IMR-90 (cell line): Measurements from ENCODE around the gene PSME3. TPM values are rescaled to one million over a fixed set of nuclear protein-coding genes. Genes with fewer than 3 reads are reported as not detected.

Experiments used
- ATAC-seq: fragments of 200-7000 bp; cut with Tn5 transposase; 2 replicates; pipeline ENCODE4 v1.9.1; 2020; ENCODE audit warnings: low read depth, mild to moderate bottlenecking, moderate library complexity
- BruUV-seq: library from RNA; stranded (reverse); fragments of 400-500 nt; replicated peaks from 2 replicates; lab custom pipeline; 2021; lab: Mats Ljungman, UMichigan
- CTCF ChIA-PET: fragments of 300-600 bp; formaldehyde crosslinking; extraction: SDS; loops from one replicate; lab custom pipeline; 2021; ENCODE audit warnings: antibody characterized with exemption; lab: Yijun Ruan, JAX
- POLR2A ChIA-PET: fragments of 300-600 bp; sonication (Branson Sonifier 250); formaldehyde crosslinking; loops from one replicate; lab custom pipeline; 2022; ENCODE audit warnings: antibody characterized with exemption; ENCODE audit not compliant: unreplicated experiment; lab: Charles Lee
- DNase-seq: peaks from one replicate; pipeline ENCODE4 v3.0.0; 2013
- H2AFZ ChIP-seq: replicated peaks from 2 replicates; pipeline ENCODE3; 2013; ENCODE audit warnings: low read length, mild to moderate bottlenecking; ENCODE audit not compliant: poor library complexity
- H2AK5ac ChIP-seq: 2 replicates; pipeline ENCODE4 v1.6.1; 2013; ENCODE audit warnings: low read depth, low read length, inconsistent platforms
- H2AK9ac ChIP-seq: replicated peaks from 2 replicates; pipeline ENCODE3; 2013; ENCODE audit warnings: mild to moderate bottlenecking, low read depth, low read length, moderate library complexity; ENCODE audit not compliant: poor library complexity
- H2BK120ac ChIP-seq: 2 replicates; pipeline ENCODE4 v1.6.1; 2013; ENCODE audit warnings: low read depth, low read length, inconsistent platforms
- H2BK15ac ChIP-seq: 3 replicates; pipeline ENCODE4 v1.6.1; 2013; ENCODE audit warnings: low read depth, low read length, inconsistent platforms
- H2BK20ac ChIP-seq: 2 replicates; pipeline ENCODE4 v1.6.1; 2013; ENCODE audit warnings: low read depth, mild to moderate bottlenecking, inconsistent platforms, low read length, moderate library complexity
- H2BK5ac ChIP-seq: 2 replicates; pipeline ENCODE4 v1.6.1; 2013; ENCODE audit warnings: mild to moderate bottlenecking, low read depth, low read length, inconsistent platforms; ENCODE audit not compliant: poor library complexity, severe bottlenecking
- H3K14ac ChIP-seq: replicated peaks from 2 replicates; pipeline ENCODE4 v1.6.1; 2013; ENCODE audit warnings: low read depth, low read length, inconsistent platforms
- H3K18ac ChIP-seq: 2 replicates; pipeline ENCODE4 v1.6.1; 2013; ENCODE audit warnings: low read depth, low read length, control low read depth
- H3K23ac ChIP-seq: 2 replicates; pipeline ENCODE4 v1.6.1; 2013; ENCODE audit warnings: low read depth, low read length, inconsistent platforms
- H3K27ac ChIP-seq: 2 replicates; pipeline ENCODE4 v1.5.1; 2013; ENCODE audit warnings: mild to moderate bottlenecking, control low read depth, low read length; ENCODE audit not compliant: insufficient read depth
- H3K27me3 ChIP-seq: 2 replicates; pipeline ENCODE4 v1.6.1; 2013; ENCODE audit warnings: low read length; ENCODE audit not compliant: control insufficient read depth, insufficient read depth
- H3K36me3 ChIP-seq: 2 replicates; pipeline ENCODE4 v1.6.1; 2013; ENCODE audit warnings: low read length, mixed read lengths; ENCODE audit not compliant: control insufficient read depth, insufficient read depth
- H3K4ac ChIP-seq: 2 replicates; pipeline ENCODE4 v1.6.1; 2013; ENCODE audit warnings: low read depth, low read length, inconsistent platforms
- H3K4me1 ChIP-seq: 2 replicates; pipeline ENCODE4 v1.6.1; 2013; ENCODE audit warnings: low read length, mixed read lengths; ENCODE audit not compliant: control insufficient read depth, insufficient read depth
- H3K4me2 ChIP-seq: 2 replicates; pipeline ENCODE4 v1.6.1; 2013; ENCODE audit warnings: low read depth, mild to moderate bottlenecking, control low read depth, low read length, moderate library complexity
- H3K4me3 ChIP-seq: 2 replicates; pipeline ENCODE4 v1.5.1; 2013; ENCODE audit warnings: low read depth, mild to moderate bottlenecking, control low read depth, low read length, moderate library complexity; ENCODE audit not compliant: insufficient read depth
- H3K56ac ChIP-seq: 2 replicates; pipeline ENCODE4 v1.6.1; 2013; ENCODE audit warnings: low read length, inconsistent platforms; ENCODE audit not compliant: insufficient read depth; ENCODE audit errors: extremely low read depth
- H3K79me1 ChIP-seq, 2 experiments: 2 replicates each; pipeline ENCODE4 v1.6.1; 2013; ENCODE audit warnings: low read length in 2 of 2, inconsistent platforms in 1 of 2, low read depth in 1 of 2
- H3K9ac ChIP-seq: 2 replicates; pipeline ENCODE4 v1.6.1; 2013; ENCODE audit warnings: low read depth, low read length, control low read depth
- H3K9me1 ChIP-seq: 2 replicates; pipeline ENCODE4 v1.6.1; 2013; ENCODE audit warnings: low read length, inconsistent platforms; ENCODE audit not compliant: insufficient read depth
- H3K9me3 ChIP-seq: 2 replicates; pipeline ENCODE4 v1.6.1; 2013; ENCODE audit warnings: low read length; ENCODE audit not compliant: control insufficient read depth, insufficient read depth
- H4K20me1 ChIP-seq: 2 replicates; pipeline ENCODE4 v1.6.1; 2013; ENCODE audit warnings: low read length, inconsistent platforms; ENCODE audit not compliant: insufficient read depth
- H4K5ac ChIP-seq: 2 replicates; pipeline ENCODE4 v1.6.1; 2013; ENCODE audit warnings: mild to moderate bottlenecking, low read depth, low read length, control low read depth
- H4K8ac ChIP-seq, 2 experiments: 2 replicates each; pipeline ENCODE4 v1.6.1; 2013; ENCODE audit warnings: low read depth in 2 of 2, low read length in 2 of 2, control low read depth in 1 of 2, inconsistent platforms in 1 of 2
- H4K91ac ChIP-seq: 2 replicates; pipeline ENCODE4 v1.6.1; 2013; ENCODE audit warnings: low read depth, low read length, inconsistent platforms; ENCODE audit not compliant: insufficient read depth
- BHLHE40 ChIP-seq: fragments of 150-350 bp; IDR thresholded peaks from 2 replicates; pipeline ENCODE4 v1.6.1; 2016; ENCODE audit warnings: mild to moderate bottlenecking, low read depth, low read length
- CHD1 ChIP-seq: IDR thresholded peaks from 2 replicates; pipeline ENCODE4 v1.6.1; 2012; ENCODE audit warnings: low read depth, low read length, improper control_type of control experiment
- CTCF ChIP-seq: conservative IDR thresholded peaks from 2 replicates; pipeline ENCODE4 v1.5.1; 2012; ENCODE audit warnings: mild to moderate bottlenecking, low read depth, low read length, improper control_type of control experiment
- ELK1 ChIP-seq: fragments of 150-350 bp; IDR thresholded peaks from 2 replicates; pipeline ENCODE4 v1.6.1; 2016; ENCODE audit warnings: low read depth, mild to moderate bottlenecking, low read length, moderate library complexity, borderline replicate concordance
- FOS ChIP-seq: fragments of 150-350 bp; IDR thresholded peaks from 2 replicates; pipeline ENCODE4 v1.6.1; 2016; ENCODE audit warnings: low read depth, low read length
- MAFK ChIP-seq: IDR thresholded peaks from 2 replicates; pipeline ENCODE4 v1.6.1; 2012; ENCODE audit warnings: low read depth, low read length, improper control_type of control experiment
- RAD21 ChIP-seq: IDR thresholded peaks from 2 replicates; pipeline ENCODE4 v1.6.1; 2012; ENCODE audit warnings: low read length, improper control_type of control experiment
- RFX5 ChIP-seq: IDR thresholded peaks from 2 replicates; pipeline ENCODE4 v1.8.0; 2012; ENCODE audit warnings: low read depth, mild to moderate bottlenecking, low read length, moderate library complexity
- SMC3 ChIP-seq: fragments of 150-350 bp; IDR thresholded peaks from 2 replicates; pipeline ENCODE4 v1.6.1; 2016; ENCODE audit warnings: low read depth, mild to moderate bottlenecking, antibody characterized with exemption, low read length, moderate library complexity
- USF2 ChIP-seq: fragments of 150-350 bp; IDR thresholded peaks from 2 replicates; pipeline ENCODE4 v1.6.1; 2017; ENCODE audit warnings: mild to moderate bottlenecking, antibody characterized with exemption, low read length, low read depth
- WGBS, 2 experiments: methylation state at CpG; one replicate each; pipeline versions ENCODE4 v1.1.5 to v1.1.7; 2013; ENCODE audit warnings: missing lambda C conversion rate in 2 of 2; ENCODE audit not compliant: insufficient read length in 1 of 2; ENCODE audit errors: extremely low coverage in 2 of 2; 5-methylcytosine and 5-hydroxymethylcytosine counted together
- dilution Hi-C: fragments of 300-500 bp; cut with HindIII; formaldehyde crosslinking; loops from one replicate; pipeline ENCODE4 v1.14.3; 2018; ENCODE audit warnings: low sequenced_read_pairs; ENCODE audit not compliant: unreplicated experiment
- in situ Hi-C: fragments of 300-500 bp; cut with MboI; formaldehyde crosslinking; loops from 3 replicates; pipeline ENCODE4 v1.14.3; 2019; ENCODE audit warnings: low sequenced_read_pairs, inconsistent platforms, mixed read lengths
- intact Hi-C: fragments of 100-400 bp; cut with micrococcal nuclease; formaldehyde crosslinking; loops from 2 replicates; pipeline ENCODE4 v1.10.0; 2022
- polyA plus RNA-seq, 3 experiments: library from polyadenylated mRNA; depleted of rRNA; stranded (reverse); fragments of >200 nt; gene quantifications; 2 replicates each; pipeline ENCODE4 v1.2.3, GENCODE V29; 2012; ENCODE audit warnings: low replicate concordance in 1 of 3
- total RNA-seq: library from RNA; depleted of rRNA; stranded (reverse); fragments of >200 nt; gene quantifications from 2 replicates; pipeline ENCODE4 v1.2.3, GENCODE V29; 2012

Gene PSME3
- total and polyA plus RNA-seq, 2 of the 4 experiments (the other 2 are of a cell fraction) = 72.4 to 100 TPM

- TF ChIP-seq BHLHE40 = no peak
Measured at GRCh38 chr17:42803074-42803883, 29.9 kb upstream of the PSME3 start (continued).

- H3K9me1 ChIP-seq = peaks cover 5% of the 10 kb centered on the region; the same call in 1 of the 2 replicates
- peaks cover 3% of the 10 kb centered on the region; the same call in 1 of the 2 replicates for H3K4me1 ChIP-seq
- in situ Hi-C loops (no loop called here), dilution Hi-C loops (no loop called here), intact Hi-C loops (no loop called here)
- no peak overlapping the region for H2BK15ac ChIP-seq
- H4K91ac ChIP-seq = no peak overlapping the region
- no peaks in the 10 kb centered on the region for H3K9me3 ChIP-seq
- DNase-seq (peak; percentile 13), ATAC-seq (no peak)
- no peak overlapping the region for H2BK120ac ChIP-seq
- H4K20me1 ChIP-seq = no peaks in the 10 kb centered on the region
- no peak overlapping the region for H3K27ac ChIP-seq
- H3K36me3 ChIP-seq = no peaks in the 10 kb centered on the region
- H3K14ac ChIP-seq = no peak overlapping the region
- WGBS, 2 experiments = no CpG with 5 or more reads among the region's 1 CpG
- TF ChIP-seq CHD1 = no peak
- TF ChIP-seq RAD21 = no peak
- TF ChIP-seq USF2 = no peak
- TF ChIP-seq FOS = no peak
- TF ChIP-seq ELK1 = no peak
- TF ChIP-seq CTCF = no peak
- no peak for TF ChIP-seq SMC3
- no peak for TF ChIP-seq MAFK
- no peak for TF ChIP-seq RFX5
- H3K18ac ChIP-seq = no peak overlapping the region
- no peak overlapping the region for H2AK5ac ChIP-seq
- H4K5ac ChIP-seq = no peak overlapping the region
- POLR2A ChIA-PET = no interaction called here
- no peak overlapping the region for H3K4me2 ChIP-seq
- no peak overlapping the region for H3K23ac ChIP-seq
- H3K9ac ChIP-seq = no peak overlapping the region
- no peak overlapping the region for H2AFZ ChIP-seq
- BruUV-seq = no TSS peak
- no peaks in the 10 kb centered on the region for H3K79me1 ChIP-seq
- no peak overlapping the region for H2AK9ac ChIP-seq
- no peak overlapping the region for H3K56ac ChIP-seq
- CTCF ChIA-PET = no interaction called here
- H3K4ac ChIP-seq = no peak overlapping the region
- H2BK20ac ChIP-seq = no peak overlapping the region
- no peak overlapping the region for H3K4me3 ChIP-seq
- no peaks in the 10 kb centered on the region for H3K27me3 ChIP-seq
- no peak overlapping the region for H2BK5ac ChIP-seq
- H4K8ac ChIP-seq = no peak overlapping the region
Measured at GRCh38 chr17:42804918-42805367, 28.3 kb upstream of the PSME3 start.
